GM21723 (cell line): ENCODE measurements around the gene NME7.
"Not testable (repeated sequence)": the region's sequence is repeated elsewhere in the genome, so short reads cannot be mapped to it uniquely, and the experiment has no call there.

Experiments used
- ATAC-seq: cut with Tn5 transposase; IDR thresholded peaks from one replicate; pipeline ENCODE4 v1.9.1; 2021; ENCODE audit warnings: mild to moderate bottlenecking, moderate library complexity; ENCODE audit not compliant: unreplicated experiment

NME7 gene

GRCh38 chr1:169130683-169131082 is 236.9 kb downstream of the NME7 start:
- no peak for ATAC-seq

- ATAC-seq, result no peak
Observed at GRCh38 chr1:169129109-169129784, 238.3 kb downstream of the NME7 start.

GRCh38 chr1:169128562-169128961 is 239.0 kb downstream of the NME7 start:
- ATAC-seq, result no peak

GRCh38 chr1:169127305-169127704 is 240.3 kb downstream of the NME7 start:
- ATAC-seq, result no peak

- no peak for ATAC-seq
Observed at GRCh38 chr1:169126335-169126734, 241.3 kb downstream of the NME7 start.

GRCh38 chr1:169125597-169125996 is 242.0 kb downstream of the NME7 start:
- not testable (repeated sequence) for ATAC-seq

- no peak for ATAC-seq
Observed at GRCh38 chr1:169124459-169124858, 243.1 kb downstream of the NME7 start.

- ATAC-seq, result peak; percentile 82
Observed at GRCh38 chr1:169122976-169123375, 244.6 kb downstream of the NME7 start.

GRCh38 chr1:169121146-169121923 is 246.3 kb downstream of the NME7 start:
- ATAC-seq, result no peak

- ATAC-seq, result no peak
Observed at GRCh38 chr1:169120066-169120465, 247.5 kb downstream of the NME7 start.

- ATAC-seq, result no peak
Observed at GRCh38 chr1:169119405-169119804, 248.2 kb downstream of the NME7 start.

- no peak for ATAC-seq
Observed at GRCh38 chr1:169118227-169118626, 249.4 kb downstream of the NME7 start.

- ATAC-seq, result no peak
Observed at GRCh38 chr1:169117599-169117998, 250.0 kb downstream of the NME7 start.

- ATAC-seq, result no peak
Observed at GRCh38 chr1:169117014-169117413, 250.6 kb downstream of the NME7 start.

GRCh38 chr1:169115891-169116585 is 251.6 kb downstream of the NME7 start:
- ATAC-seq, result peak; percentile 70

- ATAC-seq, result no peak
Observed at GRCh38 chr1:169113613-169114119, 253.9 kb downstream of the NME7 start.

- ATAC-seq, result no peak
Observed at GRCh38 chr1:169112241-169112640, 255.4 kb downstream of the NME7 start.

GRCh38 chr1:169111472-169111871 is 256.1 kb downstream of the NME7 start:
- ATAC-seq, result no peak

- ATAC-seq, result no peak
Observed at GRCh38 chr1:169110689-169111447, 256.7 kb downstream of the NME7 start.

- no peak for ATAC-seq
Observed at GRCh38 chr1:169110236-169110635, 257.4 kb downstream of the NME7 start.
